Measurements from ENCODE around the gene DLD.

Gene DLD

GRCh38 chr7:107957436-107957835 lies 66.5 kb downstream of the DLD start:
- H3K4me3 ChIP-seq (ENCODE audit: control insufficient read depth in 1 of 7, extremely low read depth in 1 of 7, insufficient read depth in 4 of 7, low read depth in 2 of 7, low read length in 6 of 7): no peak overlapping the region
- no peak overlapping the region for H3K27ac ChIP-seq (ENCODE audit: insufficient read depth in 1 of 2, low read depth in 1 of 2, low read length in 2 of 2, poor library complexity in 1 of 2, severe bottlenecking in 2 of 2)
- no peaks in the 10 kb centered on the region for H3K4me1 ChIP-seq (ENCODE audit: control extremely low read depth in 1 of 4, control insufficient read depth in 4 of 4, insufficient read depth in 4 of 4, low read length in 3 of 4)
- H3K36me3 ChIP-seq (ENCODE audit: control insufficient read depth in 4 of 4, insufficient read depth in 4 of 4, low read length in 3 of 4): no peaks in the 10 kb centered on the region
- no peaks in the 10 kb centered on the region for H3K9me3 ChIP-seq (ENCODE audit: control extremely low read depth in 1 of 5, control insufficient read depth in 4 of 5, insufficient read depth in 2 of 5, low read depth in 1 of 5, low read length in 4 of 5)
- DNase-seq: no peak
- CTCF ChIA-PET: interaction anchor here (1.8 kb wide), 1 partner anchor 10 kb away, joined by 5 read pairs; no protein-coding TSS in a partner anchor
- WGBS (ENCODE audit: insufficient coverage): 100% methylated on average over 2 of the region's 2 CpGs
- peaks cover 0 to 9% (median 0%) of the 10 kb centered on the region in 5 experiments for H3K27me3 ChIP-seq (replicated peaks in 2 of 5; ENCODE audit: control insufficient read depth in 4 of 5, insufficient read depth in 5 of 5, low read length in 4 of 5)
- POLR2A ChIA-PET: no interaction called here

GRCh38 chr7:107958764-107959526 lies 68.0 kb downstream of the DLD start:
- Histone ChIP-seq H3K36me3 (ENCODE audit: control insufficient read depth in 4 of 4, insufficient read depth in 4 of 4, low read length in 3 of 4) (no peaks in the 10 kb centered on the region), H3K27me3 (replicated peaks in 2 of 5; ENCODE audit: control insufficient read depth in 4 of 5, insufficient read depth in 5 of 5, low read length in 4 of 5) (peaks cover 0 to 9% (median 0%) of the 10 kb centered on the region in 5 experiments), H3K4me3 (ENCODE audit: control insufficient read depth in 1 of 7, extremely low read depth in 1 of 7, insufficient read depth in 4 of 7, low read depth in 2 of 7, low read length in 6 of 7) (no peak overlapping the region), H3K9me3 (ENCODE audit: control extremely low read depth in 1 of 5, control insufficient read depth in 4 of 5, insufficient read depth in 2 of 5, low read depth in 1 of 5, low read length in 4 of 5) (no peaks in the 10 kb centered on the region), H3K27ac (ENCODE audit: insufficient read depth in 1 of 2, low read depth in 1 of 2, low read length in 2 of 2, poor library complexity in 1 of 2, severe bottlenecking in 2 of 2) (no peak overlapping the region), H3K4me1 (ENCODE audit: control extremely low read depth in 1 of 4, control insufficient read depth in 4 of 4, insufficient read depth in 4 of 4, low read length in 3 of 4) (no peaks in the 10 kb centered on the region)
- no peak for DNase-seq
- 95% methylated on average over 11 of the region's 14 CpGs for WGBS (ENCODE audit: insufficient coverage)
- CTCF ChIA-PET: no interaction called here
- POLR2A ChIA-PET: no interaction called here

GRCh38 chr7:107959527-107959898 lies 68.5 kb downstream of the DLD start:
- WGBS (ENCODE audit: insufficient coverage): 95% methylated on average over 10 of the region's 10 CpGs
- Histone ChIP-seq H3K9me3 (ENCODE audit: control extremely low read depth in 1 of 5, control insufficient read depth in 4 of 5, insufficient read depth in 2 of 5, low read depth in 1 of 5, low read length in 4 of 5) (no peaks in the 10 kb centered on the region), H3K36me3 (ENCODE audit: control insufficient read depth in 4 of 4, insufficient read depth in 4 of 4, low read length in 3 of 4) (no peaks in the 10 kb centered on the region), H3K4me1 (ENCODE audit: control extremely low read depth in 1 of 4, control insufficient read depth in 4 of 4, insufficient read depth in 4 of 4, low read length in 3 of 4) (no peaks in the 10 kb centered on the region), H3K4me3 (ENCODE audit: control insufficient read depth in 1 of 7, extremely low read depth in 1 of 7, insufficient read depth in 4 of 7, low read depth in 2 of 7, low read length in 6 of 7) (no peak overlapping the region), H3K27ac (ENCODE audit: insufficient read depth in 1 of 2, low read depth in 1 of 2, low read length in 2 of 2, poor library complexity in 1 of 2, severe bottlenecking in 2 of 2) (no peak overlapping the region), H3K27me3 (replicated peaks in 2 of 5; ENCODE audit: control insufficient read depth in 4 of 5, insufficient read depth in 5 of 5, low read length in 4 of 5) (peaks cover 0 to 9% (median 0%) of the 10 kb centered on the region in 5 experiments)
- ChIA-PET CTCF (no interaction called here), POLR2A (no interaction called here)
- DNase-seq: no peak

- POLR2A ChIA-PET: no interaction called here
- no peaks in the 10 kb centered on the region for H3K9me3 ChIP-seq (ENCODE audit: control extremely low read depth in 1 of 5, control insufficient read depth in 4 of 5, insufficient read depth in 2 of 5, low read depth in 1 of 5, low read length in 4 of 5)
- peaks cover 0 to 9% (median 0%) of the 10 kb centered on the region in 5 experiments for H3K27me3 ChIP-seq (replicated peaks in 2 of 5; ENCODE audit: control insufficient read depth in 4 of 5, insufficient read depth in 5 of 5, low read length in 4 of 5)
- DNase-seq: no peak
- no peaks in the 10 kb centered on the region for H3K4me1 ChIP-seq (ENCODE audit: control extremely low read depth in 1 of 4, control insufficient read depth in 4 of 4, insufficient read depth in 4 of 4, low read length in 3 of 4)
- CTCF ChIA-PET: interaction anchor here (0.5 kb wide), 1 partner anchor 111 kb away, joined by 5 read pairs; no protein-coding TSS in a partner anchor
- 97% methylated on average over 3 of the region's 5 CpGs for WGBS (ENCODE audit: insufficient coverage)
- H3K36me3 ChIP-seq (ENCODE audit: control insufficient read depth in 4 of 4, insufficient read depth in 4 of 4, low read length in 3 of 4): no peaks in the 10 kb centered on the region
- no peak overlapping the region for H3K27ac ChIP-seq (ENCODE audit: insufficient read depth in 1 of 2, low read depth in 1 of 2, low read length in 2 of 2, poor library complexity in 1 of 2, severe bottlenecking in 2 of 2)
- no peak overlapping the region for H3K4me3 ChIP-seq (ENCODE audit: control insufficient read depth in 1 of 7, extremely low read depth in 1 of 7, insufficient read depth in 4 of 7, low read depth in 2 of 7, low read length in 6 of 7)
These were observed 69.3 kb downstream of the DLD start for GRCh38 chr7:107960272-107960671.

- ChIA-PET POLR2A (no interaction called here), CTCF (no interaction called here)
- WGBS (ENCODE audit: insufficient coverage): 91% methylated on average over 7 of the region's 9 CpGs
- Histone ChIP-seq H3K4me1 (ENCODE audit: control extremely low read depth in 1 of 4, control insufficient read depth in 4 of 4, insufficient read depth in 4 of 4, low read length in 3 of 4) (no peaks in the 10 kb centered on the region), H3K4me3 (ENCODE audit: control insufficient read depth in 1 of 7, extremely low read depth in 1 of 7, insufficient read depth in 4 of 7, low read depth in 2 of 7, low read length in 6 of 7) (no peak overlapping the region), H3K27me3 (replicated peaks in 2 of 5; ENCODE audit: control insufficient read depth in 4 of 5, insufficient read depth in 5 of 5, low read length in 4 of 5) (peaks cover 0 to 8% (median 0%) of the 10 kb centered on the region in 5 experiments), H3K9me3 (ENCODE audit: control extremely low read depth in 1 of 5, control insufficient read depth in 4 of 5, insufficient read depth in 2 of 5, low read depth in 1 of 5, low read length in 4 of 5) (no peaks in the 10 kb centered on the region), H3K27ac (ENCODE audit: insufficient read depth in 1 of 2, low read depth in 1 of 2, low read length in 2 of 2, poor library complexity in 1 of 2, severe bottlenecking in 2 of 2) (no peak overlapping the region), H3K36me3 (ENCODE audit: control insufficient read depth in 4 of 4, insufficient read depth in 4 of 4, low read length in 3 of 4) (no peaks in the 10 kb centered on the region)
- DNase-seq: no peak
These were observed 70.4 kb downstream of the DLD start for GRCh38 chr7:107961405-107961804.

GRCh38 chr7:107962817-107963216 lies 71.8 kb downstream of the DLD start:
- H3K4me1 ChIP-seq (ENCODE audit: control extremely low read depth in 1 of 4, control insufficient read depth in 4 of 4, insufficient read depth in 4 of 4, low read length in 3 of 4): no peaks in the 10 kb centered on the region
- no peaks in the 10 kb centered on the region for H3K9me3 ChIP-seq (ENCODE audit: control extremely low read depth in 1 of 5, control insufficient read depth in 4 of 5, insufficient read depth in 2 of 5, low read depth in 1 of 5, low read length in 4 of 5)
- H3K27ac ChIP-seq (ENCODE audit: insufficient read depth in 1 of 2, low read depth in 1 of 2, low read length in 2 of 2, poor library complexity in 1 of 2, severe bottlenecking in 2 of 2): no peak overlapping the region
- CTCF ChIA-PET: no interaction called here
- no peaks in the 10 kb centered on the region for H3K36me3 ChIP-seq (ENCODE audit: control insufficient read depth in 4 of 4, insufficient read depth in 4 of 4, low read length in 3 of 4)
- no peak overlapping the region for H3K4me3 ChIP-seq (ENCODE audit: control insufficient read depth in 1 of 7, extremely low read depth in 1 of 7, insufficient read depth in 4 of 7, low read depth in 2 of 7, low read length in 6 of 7)
- no peak for DNase-seq
- peaks cover 0 to 6% (median 0%) of the 10 kb centered on the region in 5 experiments for H3K27me3 ChIP-seq (replicated peaks in 2 of 5; ENCODE audit: control insufficient read depth in 4 of 5, insufficient read depth in 5 of 5, low read length in 4 of 5)
- WGBS (ENCODE audit: insufficient coverage): 98% methylated on average over 8 of the region's 9 CpGs
- POLR2A ChIA-PET: no interaction called here

GRCh38 chr7:107964510-107964909 lies 73.5 kb downstream of the DLD start:
- ChIA-PET POLR2A (no interaction called here), CTCF (interaction anchor here (1.3 kb wide), 1 partner anchor 9 kb away, joined by 3 read pairs; no protein-coding TSS in a partner anchor)
- Histone ChIP-seq H3K27me3 (replicated peaks in 2 of 5; ENCODE audit: control insufficient read depth in 4 of 5, insufficient read depth in 5 of 5, low read length in 4 of 5) (peaks cover 0 to 4% (median 0%) of the 10 kb centered on the region in 5 experiments), H3K4me3 (ENCODE audit: control insufficient read depth in 1 of 7, extremely low read depth in 1 of 7, insufficient read depth in 4 of 7, low read depth in 2 of 7, low read length in 6 of 7) (no peak overlapping the region), H3K4me1 (ENCODE audit: control extremely low read depth in 1 of 4, control insufficient read depth in 4 of 4, insufficient read depth in 4 of 4, low read length in 3 of 4) (no peaks in the 10 kb centered on the region), H3K36me3 (ENCODE audit: control insufficient read depth in 4 of 4, insufficient read depth in 4 of 4, low read length in 3 of 4) (no peaks in the 10 kb centered on the region), H3K9me3 (ENCODE audit: control extremely low read depth in 1 of 5, control insufficient read depth in 4 of 5, insufficient read depth in 2 of 5, low read depth in 1 of 5, low read length in 4 of 5) (no peaks in the 10 kb centered on the region), H3K27ac (ENCODE audit: insufficient read depth in 1 of 2, low read depth in 1 of 2, low read length in 2 of 2, poor library complexity in 1 of 2, severe bottlenecking in 2 of 2) (no peak overlapping the region)
- DNase-seq: no peak
- WGBS (ENCODE audit: insufficient coverage): 98% methylated on average over 6 of the region's 11 CpGs
